IMR-90 (cell line): Measurements from ENCODE around the gene CD33.

ENCODE experiments used
- BHLHE40 ChIP-seq: fragments of 150-350 bp; IDR thresholded peaks from 2 replicates; pipeline ENCODE4 v1.6.1; 2016; ENCODE audit warnings: mild to moderate bottlenecking, low read depth, low read length
- CEBPB ChIP-seq: IDR thresholded peaks from 2 replicates; pipeline ENCODE4 v1.6.1; 2012; ENCODE audit warnings: low read depth, low read length, improper control_type of control experiment
- CHD1 ChIP-seq: IDR thresholded peaks from 2 replicates; pipeline ENCODE4 v1.6.1; 2012; ENCODE audit warnings: low read depth, low read length, improper control_type of control experiment
- MAFK ChIP-seq: IDR thresholded peaks from 2 replicates; pipeline ENCODE4 v1.6.1; 2012; ENCODE audit warnings: low read depth, low read length, improper control_type of control experiment
- MAZ ChIP-seq: IDR thresholded peaks from 2 replicates; pipeline ENCODE4 v1.6.1; 2012; ENCODE audit warnings: low read depth, mild to moderate bottlenecking, low read length, improper control_type of control experiment, moderate library complexity, borderline replicate concordance
- POLR2A ChIP-seq: IDR thresholded peaks from 2 replicates; pipeline ENCODE4 v1.6.1; 2012; ENCODE audit warnings: mild to moderate bottlenecking, low read depth, low read length
- RAD21 ChIP-seq: IDR thresholded peaks from 2 replicates; pipeline ENCODE4 v1.6.1; 2012; ENCODE audit warnings: low read length, improper control_type of control experiment
- SMC3 ChIP-seq: fragments of 150-350 bp; IDR thresholded peaks from 2 replicates; pipeline ENCODE4 v1.6.1; 2016; ENCODE audit warnings: low read depth, mild to moderate bottlenecking, antibody characterized with exemption, low read length, moderate library complexity
- TF ChIP-seq, protein P1 (sequence below): conservative IDR thresholded peaks from 2 replicates; pipeline ENCODE4 v1.5.1; 2012; ENCODE audit warnings: mild to moderate bottlenecking, low read depth, low read length, improper control_type of control experiment
- TF ChIP-seq, protein P2 (sequence below): fragments of 150-350 bp; IDR thresholded peaks from 2 replicates; pipeline ENCODE4 v1.6.1; 2016; ENCODE audit warnings: low read depth, mild to moderate bottlenecking, low read length, moderate library complexity, borderline replicate concordance
- TF ChIP-seq, protein P3 (sequence below): fragments of 150-350 bp; IDR thresholded peaks from 2 replicates; pipeline ENCODE4 v1.6.1; 2017; ENCODE audit warnings: mild to moderate bottlenecking, antibody characterized with exemption, low read length, low read depth

DNA sequence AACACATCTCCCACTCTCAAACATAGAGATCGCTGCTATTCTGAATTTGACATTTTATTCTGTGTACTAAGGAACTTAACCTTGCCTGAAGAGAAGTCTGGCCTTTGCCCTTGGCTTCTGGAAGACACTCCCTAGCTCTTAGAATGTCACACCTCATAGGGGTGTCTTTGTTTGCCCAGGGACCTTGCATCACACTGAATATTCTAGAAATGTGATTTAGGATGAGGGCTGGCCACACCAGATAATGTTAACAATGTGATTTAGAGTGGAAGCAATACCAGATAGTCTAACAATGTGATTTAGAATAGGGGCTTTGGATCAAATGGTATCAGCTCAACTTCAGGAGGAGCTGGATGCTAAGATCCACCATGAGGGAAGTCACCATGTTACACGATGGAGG, 32.6 kb downstream of the CD33 start:
- TF ChIP-seq, protein P1, sequence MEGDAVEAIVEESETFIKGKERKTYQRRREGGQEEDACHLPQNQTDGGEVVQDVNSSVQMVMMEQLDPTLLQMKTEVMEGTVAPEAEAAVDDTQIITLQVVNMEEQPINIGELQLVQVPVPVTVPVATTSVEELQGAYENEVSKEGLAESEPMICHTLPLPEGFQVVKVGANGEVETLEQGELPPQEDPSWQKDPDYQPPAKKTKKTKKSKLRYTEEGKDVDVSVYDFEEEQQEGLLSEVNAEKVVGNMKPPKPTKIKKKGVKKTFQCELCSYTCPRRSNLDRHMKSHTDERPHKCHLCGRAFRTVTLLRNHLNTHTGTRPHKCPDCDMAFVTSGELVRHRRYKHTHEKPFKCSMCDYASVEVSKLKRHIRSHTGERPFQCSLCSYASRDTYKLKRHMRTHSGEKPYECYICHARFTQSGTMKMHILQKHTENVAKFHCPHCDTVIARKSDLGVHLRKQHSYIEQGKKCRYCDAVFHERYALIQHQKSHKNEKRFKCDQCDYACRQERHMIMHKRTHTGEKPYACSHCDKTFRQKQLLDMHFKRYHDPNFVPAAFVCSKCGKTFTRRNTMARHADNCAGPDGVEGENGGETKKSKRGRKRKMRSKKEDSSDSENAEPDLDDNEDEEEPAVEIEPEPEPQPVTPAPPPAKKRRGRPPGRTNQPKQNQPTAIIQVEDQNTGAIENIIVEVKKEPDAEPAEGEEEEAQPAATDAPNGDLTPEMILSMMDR, result no peak
- TF ChIP-seq POLR2A, result no peak
- TF ChIP-seq MAFK, result no peak
- no peak for TF ChIP-seq CHD1
- no peak for TF ChIP-seq RAD21
- TF ChIP-seq, protein P2, sequence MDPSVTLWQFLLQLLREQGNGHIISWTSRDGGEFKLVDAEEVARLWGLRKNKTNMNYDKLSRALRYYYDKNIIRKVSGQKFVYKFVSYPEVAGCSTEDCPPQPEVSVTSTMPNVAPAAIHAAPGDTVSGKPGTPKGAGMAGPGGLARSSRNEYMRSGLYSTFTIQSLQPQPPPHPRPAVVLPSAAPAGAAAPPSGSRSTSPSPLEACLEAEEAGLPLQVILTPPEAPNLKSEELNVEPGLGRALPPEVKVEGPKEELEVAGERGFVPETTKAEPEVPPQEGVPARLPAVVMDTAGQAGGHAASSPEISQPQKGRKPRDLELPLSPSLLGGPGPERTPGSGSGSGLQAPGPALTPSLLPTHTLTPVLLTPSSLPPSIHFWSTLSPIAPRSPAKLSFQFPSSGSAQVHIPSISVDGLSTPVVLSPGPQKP, result no peak
- TF ChIP-seq BHLHE40, result no peak
- no peak for TF ChIP-seq MAZ
- TF ChIP-seq SMC3, result no peak
- TF ChIP-seq, protein P3, sequence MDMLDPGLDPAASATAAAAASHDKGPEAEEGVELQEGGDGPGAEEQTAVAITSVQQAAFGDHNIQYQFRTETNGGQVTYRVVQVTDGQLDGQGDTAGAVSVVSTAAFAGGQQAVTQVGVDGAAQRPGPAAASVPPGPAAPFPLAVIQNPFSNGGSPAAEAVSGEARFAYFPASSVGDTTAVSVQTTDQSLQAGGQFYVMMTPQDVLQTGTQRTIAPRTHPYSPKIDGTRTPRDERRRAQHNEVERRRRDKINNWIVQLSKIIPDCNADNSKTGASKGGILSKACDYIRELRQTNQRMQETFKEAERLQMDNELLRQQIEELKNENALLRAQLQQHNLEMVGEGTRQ, result no peak
- TF ChIP-seq CEBPB, result no peak
